K562 (cell line): ENCODE measurements around the gene NDST4.

Source experiments
- CBFB ChIP-seq: sonication (generic); formaldehyde crosslinking; IDR thresholded peaks from 2 replicates; pipeline ENCODE4 v1.4.0; 2020; ENCODE audit warnings: mild to moderate bottlenecking, missing genetic modification reagents
- CTCF ChIP-seq, 3 experiments: IDR thresholded peaks in 2 of 3; conservative IDR thresholded peaks in 1 of 3; 2 replicates each; pipeline ENCODE4 v1.5.1; 2011 to 2012; ENCODE audit warnings: low read length in 3 of 3, mild to moderate bottlenecking in 3 of 3, control low read depth in 2 of 3, improper control_type of control experiment in 1 of 3, inconsistent platforms in 1 of 3, low read depth in 1 of 3, mixed read lengths in 1 of 3, moderate library complexity in 1 of 3; ENCODE audit not compliant: insufficient read depth in 2 of 3
- FOXM1 ChIP-seq, 2 experiments: fragments of 450-650 bp in 1 of 2; sonication (generic) in 1 of 2; formaldehyde crosslinking in 1 of 2; IDR thresholded peaks; 2 replicates each; pipeline versions ENCODE4 v1.6.1 to v1.9.0; 2017 to 2022; ENCODE audit warnings: low read depth in 2 of 2, mild to moderate bottlenecking in 2 of 2, missing genetic modification reagents in 1 of 2, moderate library complexity in 1 of 2
- HINFP ChIP-seq: fragments of 450-650 bp; conservative IDR thresholded peaks from 2 replicates; pipeline ENCODE4 v1.6.1; 2016; ENCODE audit warnings: missing genetic modification characterization, low read depth, mild to moderate bottlenecking, control low read depth, missing compliant biosample characterization
- JUN ChIP-seq, 2 experiments: sonication (generic) in 1 of 2; formaldehyde crosslinking in 1 of 2; IDR thresholded peaks; 2 replicates each; pipeline versions ENCODE4 v1.6.1 to v1.8.0; 2012 to 2022; ENCODE audit warnings: borderline replicate concordance in 2 of 2, mild to moderate bottlenecking in 2 of 2, improper control_type of control experiment in 1 of 2, low read depth in 1 of 2, low read length in 1 of 2, missing genetic modification reagents in 1 of 2
- NFIC ChIP-seq: fragments of 450-650 bp; IDR thresholded peaks from 2 replicates; pipeline ENCODE4 v1.6.1; 2017; ENCODE audit warnings: mild to moderate bottlenecking, inconsistent platforms
- RAD21 ChIP-seq, 2 experiments: fragments of 250-450 bp in 1 of 2; fragments of 450-650 bp in 1 of 2; sonication (Bioruptor Pico) in 1 of 2; formaldehyde crosslinking in 1 of 2; IDR thresholded peaks in 1 of 2; conservative IDR thresholded peaks in 1 of 2; 2 replicates each; pipeline versions ENCODE4 v1.4.0 to v1.8.0; 2020 to 2022; ENCODE audit warnings: mild to moderate bottlenecking in 2 of 2, moderate library complexity in 1 of 2
- ZNF41 ChIP-seq: fragments of 250-450 bp; sonication (Bioruptor Pico); conservative IDR thresholded peaks from 2 replicates; pipeline ENCODE4 v1.4.0; 2020; ENCODE audit warnings: mild to moderate bottlenecking
- ZNF449 ChIP-seq: fragments of 250-450 bp; sonication (Bioruptor Pico); IDR thresholded peaks from 2 replicates; pipeline ENCODE4 v1.8.0; 2022; ENCODE audit warnings: moderate library complexity, mild to moderate bottlenecking, inconsistent platforms
- ZZZ3 ChIP-seq: fragments of 450-650 bp; IDR thresholded peaks from 2 replicates; pipeline ENCODE4 v1.6.1; 2016; ENCODE audit warnings: antibody characterized with exemption, mild to moderate bottlenecking, moderate library complexity

- TF ChIP-seq ZNF41 = no peak
- no peak for TF ChIP-seq ZZZ3
- no peak for TF ChIP-seq HINFP (tag)
- no peak for TF ChIP-seq CTCF (IDR thresholded peaks at IDR 0.05 in 2 of 3, conservative IDR thresholded peaks at IDR 0.05 in 1 of 3; ENCODE audit: insufficient read depth in 2 of 3, low read depth in 1 of 3, low read length in 3 of 3)
- no peak for TF ChIP-seq FOXM1 (IDR thresholded peaks at IDR 0.05; ENCODE audit: low read depth)
- TF ChIP-seq FOXM1 (CRISPR knock-in tag; IDR thresholded peaks at IDR 0.05; ENCODE audit: low read depth) = no peak
- TF ChIP-seq RAD21 (CRISPR knock-in tag; conservative IDR thresholded peaks at IDR 0.05 in 1 of 2, IDR thresholded peaks at IDR 0.05 in 1 of 2) = no peak
- no peak for TF ChIP-seq NFIC
- no peak for TF ChIP-seq JUN (IDR thresholded peaks at IDR 0.05; ENCODE audit: borderline replicate concordance, low read depth, low read length)
- TF ChIP-seq JUN (CRISPR knock-in tag; IDR thresholded peaks at IDR 0.05; ENCODE audit: borderline replicate concordance) = no peak
- no peak for TF ChIP-seq ZNF449
- TF ChIP-seq CBFB (CRISPR knock-in tag) = no peak
Measured at GRCh38 chr4:115158296-115158695, 44.9 kb upstream of the NDST4 start.
